ENCODE data around the gene C1QC.

The C1QC gene

DNA sequence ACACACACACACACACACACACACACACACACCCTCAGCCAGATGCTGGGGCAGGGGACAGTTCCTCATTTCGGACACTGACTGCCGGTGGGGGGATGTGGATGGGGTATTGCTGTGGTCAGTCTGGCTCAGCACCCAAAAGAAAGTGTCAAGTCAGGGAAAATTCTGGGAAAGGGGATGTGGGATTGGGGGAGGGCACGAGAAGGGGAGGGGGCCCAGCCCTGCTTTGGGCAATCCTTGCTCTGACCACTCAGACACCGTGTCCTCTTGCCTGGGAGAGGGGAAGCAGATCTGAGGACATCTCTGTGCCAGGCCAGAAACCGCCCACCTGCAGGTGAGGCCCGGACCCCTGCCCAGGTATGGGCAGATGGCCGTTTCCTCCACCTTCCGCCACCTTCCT is at the start of gene C1QC:
TSS of gene C1QC (plus strand) at position 253 of the 400 bp plus-strand sequence. CDS start 391 bp downstream, outside the sequence.
- no peak for DNase-seq (ENCODE audit: low spot score)

DNA sequence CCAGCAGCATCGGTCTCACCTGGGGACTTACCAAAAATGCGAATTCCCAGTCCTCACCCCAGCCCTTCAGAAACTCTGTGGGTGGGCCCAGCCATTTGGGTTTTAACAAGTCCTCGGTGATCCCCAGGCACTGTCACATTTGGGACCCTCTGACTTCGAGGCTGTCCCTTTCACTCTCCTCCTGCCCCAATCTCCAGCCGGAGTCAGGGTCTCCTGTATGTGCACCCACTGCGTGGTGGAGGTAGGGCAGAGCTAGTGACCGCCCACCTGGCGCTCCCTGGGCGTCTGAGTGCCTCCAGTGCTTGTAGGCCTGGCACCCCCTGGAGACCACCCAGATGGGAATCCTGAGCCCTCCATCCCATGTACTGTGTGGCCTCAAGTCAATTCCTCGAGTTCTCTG is 49.0 kb upstream of the C1QC start:
- no peak for DNase-seq (ENCODE audit: low spot score)

DNA sequence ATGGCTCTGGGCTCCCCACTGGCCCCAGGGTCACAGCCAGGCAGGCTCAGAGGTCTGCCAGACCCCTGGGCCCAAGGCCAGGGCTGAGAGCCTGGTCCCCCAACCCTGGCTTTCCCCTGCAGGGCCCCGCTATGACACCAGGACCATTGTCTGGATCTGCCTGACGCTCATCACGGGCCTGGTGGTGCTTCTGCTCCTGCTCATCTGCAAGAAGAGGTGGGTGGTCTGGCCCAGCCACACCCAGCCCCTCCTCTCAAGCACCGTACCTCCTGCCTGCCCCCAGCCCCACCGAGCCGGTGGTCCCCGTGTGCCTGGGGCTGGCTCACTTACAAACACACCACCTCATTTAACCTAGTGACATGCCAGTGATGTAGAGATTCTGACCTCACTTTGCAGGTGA is 48.3 kb upstream of the C1QC start:
- DNase-seq (ENCODE audit: low spot score) = no peak

DNA sequence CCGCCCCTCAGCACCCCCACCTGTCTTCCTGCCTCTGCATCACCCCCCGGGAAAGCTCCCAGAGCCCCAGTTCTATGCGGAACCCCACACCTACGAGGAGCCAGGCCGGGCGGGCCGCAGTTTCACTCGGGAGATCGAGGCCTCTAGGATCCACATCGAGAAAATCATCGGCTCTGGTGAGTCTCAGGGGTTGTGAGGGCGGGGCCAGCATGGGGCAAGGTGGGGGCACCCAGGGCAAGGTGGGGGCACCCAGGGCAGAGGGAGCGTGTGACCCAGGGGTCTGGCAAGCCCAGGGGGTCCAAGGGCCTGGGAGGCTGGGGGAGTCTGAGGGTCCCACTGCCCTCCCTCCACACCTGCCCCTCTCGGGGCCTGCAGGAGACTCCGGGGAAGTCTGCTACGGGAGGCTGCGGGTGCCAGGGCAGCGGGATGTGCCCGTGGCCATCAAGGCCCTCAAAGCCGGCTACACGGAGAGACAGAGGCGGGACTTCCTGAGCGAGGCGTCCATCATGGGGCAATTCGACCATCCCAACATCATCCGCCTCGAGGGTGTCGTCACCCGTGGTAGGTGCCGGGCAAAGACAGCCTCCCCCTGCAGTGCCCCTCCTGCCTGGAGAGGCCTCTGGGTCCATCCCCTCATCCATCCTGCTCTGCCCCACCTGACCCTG is 46.0 kb upstream of the C1QC start:
- DNase-seq (ENCODE audit: low spot score) = no peak

DNA sequence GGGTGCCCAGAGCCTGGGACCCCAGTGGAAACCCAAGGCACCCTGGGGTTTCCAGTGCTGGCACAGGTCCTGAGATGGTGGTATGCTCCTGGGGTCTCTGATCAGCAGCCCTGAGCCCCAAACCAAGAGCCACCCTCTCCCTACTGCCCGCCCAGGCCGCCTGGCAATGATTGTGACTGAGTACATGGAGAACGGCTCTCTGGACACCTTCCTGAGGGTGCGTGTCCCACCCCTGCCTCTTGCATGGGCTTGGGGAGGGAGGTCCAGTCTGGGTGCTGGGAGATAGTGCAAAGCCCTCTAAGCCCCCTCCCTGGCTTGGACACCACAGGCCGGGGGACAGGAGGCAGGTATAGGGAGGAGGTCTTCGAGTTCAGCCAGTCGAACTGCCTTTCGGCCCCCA is 45.4 kb upstream of the C1QC start:
- DNase-seq (ENCODE audit: low spot score) = no peak

DNA sequence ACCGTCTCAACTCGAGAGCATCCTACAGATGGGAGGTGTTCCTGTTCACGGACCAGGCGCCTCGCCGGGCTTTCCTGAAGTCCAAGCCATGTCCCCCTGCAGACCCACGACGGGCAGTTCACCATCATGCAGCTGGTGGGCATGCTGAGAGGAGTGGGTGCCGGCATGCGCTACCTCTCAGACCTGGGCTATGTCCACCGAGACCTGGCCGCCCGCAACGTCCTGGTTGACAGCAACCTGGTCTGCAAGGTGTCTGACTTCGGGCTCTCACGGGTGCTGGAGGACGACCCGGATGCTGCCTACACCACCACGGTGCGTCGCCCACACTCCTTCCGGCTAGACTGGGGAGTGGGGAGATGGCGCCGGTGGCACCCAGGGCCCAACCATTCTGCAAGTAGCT is 44.7 kb upstream of the C1QC start:
- no peak for DNase-seq (ENCODE audit: low spot score)

DNA sequence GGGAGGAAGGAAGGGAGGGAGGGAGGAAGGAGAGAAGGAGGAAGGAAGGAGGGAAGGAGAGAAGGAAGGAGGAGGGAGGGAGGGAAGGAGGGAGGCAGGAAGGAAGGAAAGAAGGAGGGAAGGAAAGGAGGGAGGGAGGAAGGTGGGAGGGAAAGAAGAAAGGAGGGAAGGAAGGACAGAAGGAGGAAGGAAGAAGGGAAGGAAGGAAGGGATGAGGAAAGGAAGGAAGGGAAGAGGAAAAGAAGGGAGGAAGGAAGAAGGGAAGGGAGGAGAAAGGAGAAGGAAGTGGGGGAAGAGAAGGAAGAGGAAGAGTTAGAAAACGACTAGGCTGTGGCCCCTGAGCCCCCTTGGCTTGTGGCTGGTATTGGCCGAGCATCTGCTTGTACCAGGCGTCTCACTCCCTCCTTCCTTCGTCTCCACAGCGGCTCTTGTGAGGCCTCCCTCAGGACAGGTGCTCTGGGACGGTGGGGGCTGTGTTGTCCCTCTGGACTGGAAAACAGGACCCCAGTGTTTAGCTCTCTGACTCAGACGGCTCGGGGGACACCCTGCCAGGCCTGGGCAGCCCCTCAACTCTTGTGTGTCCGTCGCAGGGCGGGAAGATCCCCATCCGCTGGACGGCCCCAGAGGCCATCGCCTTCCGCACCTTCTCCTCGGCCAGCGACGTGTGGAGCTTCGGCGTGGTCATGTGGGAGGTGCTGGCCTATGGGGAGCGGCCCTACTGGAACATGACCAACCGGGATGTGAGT is 43.2 kb upstream of the C1QC start:
- no peak for DNase-seq (ENCODE audit: low spot score)

DNA sequence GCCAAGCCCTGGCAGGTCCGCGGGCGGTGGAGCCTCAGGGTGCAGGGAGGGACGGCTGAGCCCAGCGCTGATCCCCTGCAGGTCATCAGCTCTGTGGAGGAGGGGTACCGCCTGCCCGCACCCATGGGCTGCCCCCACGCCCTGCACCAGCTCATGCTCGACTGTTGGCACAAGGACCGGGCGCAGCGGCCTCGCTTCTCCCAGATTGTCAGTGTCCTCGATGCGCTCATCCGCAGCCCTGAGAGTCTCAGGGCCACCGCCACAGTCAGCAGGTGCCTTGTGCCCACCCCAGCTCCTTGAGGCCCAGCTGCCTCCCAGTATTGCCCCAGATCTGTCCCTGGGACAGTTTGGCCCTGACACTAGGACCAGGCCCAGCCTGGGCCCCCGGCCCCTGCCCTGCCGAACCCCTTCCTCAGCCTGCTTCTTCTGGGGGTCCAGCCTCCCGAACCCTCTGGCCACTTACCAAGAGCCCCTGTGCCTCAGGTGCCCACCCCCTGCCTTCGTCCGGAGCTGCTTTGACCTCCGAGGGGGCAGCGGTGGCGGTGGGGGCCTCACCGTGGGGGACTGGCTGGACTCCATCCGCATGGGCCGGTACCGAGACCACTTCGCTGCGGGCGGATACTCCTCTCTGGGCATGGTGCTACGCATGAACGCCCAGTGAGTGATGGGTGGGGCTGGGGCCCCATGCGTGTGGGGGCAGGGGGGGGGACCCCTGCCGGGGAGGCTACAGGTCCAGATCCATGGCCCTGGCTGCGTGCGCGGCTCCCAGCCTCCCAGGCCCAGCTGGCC is 42.4 kb upstream of the C1QC start:
- DNase-seq (ENCODE audit: low spot score) = no peak

DNA sequence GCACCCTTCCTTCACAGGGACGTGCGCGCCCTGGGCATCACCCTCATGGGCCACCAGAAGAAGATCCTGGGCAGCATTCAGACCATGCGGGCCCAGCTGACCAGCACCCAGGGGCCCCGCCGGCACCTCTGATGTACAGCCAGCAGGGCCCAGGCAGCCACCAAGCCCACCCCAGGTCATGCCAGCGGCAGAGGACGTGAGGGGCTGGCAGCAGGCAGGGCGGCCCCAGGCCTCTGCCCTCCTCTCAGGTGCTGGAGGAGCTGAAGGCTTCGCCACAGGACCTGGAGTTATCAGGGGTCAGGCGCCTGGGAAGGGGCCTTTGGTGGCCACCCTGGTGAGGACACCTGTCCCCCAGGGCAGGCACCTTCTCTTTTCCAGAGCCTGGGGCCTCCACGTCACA is 41.8 kb upstream of the C1QC start:
- DNase-seq (ENCODE audit: low spot score) = no peak

DNA sequence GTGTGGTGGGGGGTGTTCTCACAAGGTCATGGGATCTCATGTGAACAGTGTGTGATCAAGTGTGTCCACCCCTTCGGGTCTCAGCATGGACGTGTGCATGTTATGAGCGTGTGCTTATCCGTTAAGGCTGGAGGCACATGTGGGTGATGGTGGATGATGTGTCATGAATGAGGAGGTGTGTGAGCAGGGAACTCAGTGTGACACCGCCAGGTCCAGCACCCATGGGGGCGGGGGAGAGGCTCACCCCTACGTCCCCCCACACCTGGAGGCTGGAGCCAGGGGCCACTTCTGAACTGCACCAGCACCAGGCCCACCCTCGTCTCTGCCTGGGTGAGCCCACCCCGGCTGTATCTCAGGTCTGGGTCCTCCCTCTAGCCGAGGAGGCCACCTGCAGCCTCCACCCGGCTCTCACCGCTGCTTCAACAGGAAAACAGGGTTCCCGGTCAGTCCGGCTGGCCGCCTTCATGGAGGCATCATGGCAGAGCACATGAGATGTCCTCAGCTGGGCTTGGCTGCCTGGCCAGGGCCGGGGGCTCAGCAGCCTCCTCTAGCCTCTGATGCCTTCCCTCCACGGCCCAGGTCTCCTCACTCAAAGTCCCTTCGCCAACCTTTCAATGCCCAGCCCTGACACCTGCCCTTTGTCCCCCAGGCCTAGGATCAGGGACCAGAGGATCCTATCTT is 41.2 kb upstream of the C1QC start:
- no peak for DNase-seq (ENCODE audit: low spot score)

DNA sequence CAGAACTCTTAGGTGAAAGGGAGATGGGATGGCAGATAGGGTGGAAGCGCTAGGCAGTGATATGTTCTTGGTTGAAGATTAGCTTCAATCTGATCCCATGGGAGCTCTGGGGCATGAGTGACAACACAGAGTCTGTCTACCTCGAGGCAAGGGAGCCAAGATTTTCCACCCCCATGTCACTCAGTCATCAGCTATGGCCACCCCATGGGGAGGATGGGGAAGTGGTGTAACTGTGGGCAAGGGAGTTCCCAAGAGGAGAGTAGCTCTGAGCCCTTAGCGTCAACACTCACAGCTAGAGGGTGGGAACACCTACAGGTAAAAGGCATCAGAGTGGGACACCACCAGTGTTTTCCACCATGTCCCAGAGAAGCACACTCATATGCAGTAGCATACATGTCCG is 37.3 kb upstream of the C1QC start:
- DNase-seq (ENCODE audit: low spot score) = no peak

DNA sequence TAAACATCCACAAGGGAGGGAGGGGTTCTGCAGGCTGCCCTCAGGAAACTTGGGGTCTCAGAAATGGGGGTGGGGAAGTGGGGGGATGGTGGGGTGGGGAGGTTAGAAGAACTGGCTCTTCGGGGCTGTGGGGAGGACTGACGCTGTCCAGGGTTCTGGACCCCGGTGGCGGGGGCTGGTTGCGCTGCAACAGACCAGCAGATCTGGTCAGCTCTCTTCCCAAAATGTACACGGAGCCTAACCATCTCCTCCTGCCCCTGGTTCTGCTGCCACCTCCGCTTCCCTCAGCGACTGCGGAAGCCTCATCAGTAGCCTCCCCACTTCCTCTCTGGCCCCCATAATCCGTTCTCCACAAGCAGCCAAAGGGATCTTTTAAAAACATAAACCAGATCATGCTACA is 36.3 kb upstream of the C1QC start:
- no peak for DNase-seq (ENCODE audit: low spot score)

DNA sequence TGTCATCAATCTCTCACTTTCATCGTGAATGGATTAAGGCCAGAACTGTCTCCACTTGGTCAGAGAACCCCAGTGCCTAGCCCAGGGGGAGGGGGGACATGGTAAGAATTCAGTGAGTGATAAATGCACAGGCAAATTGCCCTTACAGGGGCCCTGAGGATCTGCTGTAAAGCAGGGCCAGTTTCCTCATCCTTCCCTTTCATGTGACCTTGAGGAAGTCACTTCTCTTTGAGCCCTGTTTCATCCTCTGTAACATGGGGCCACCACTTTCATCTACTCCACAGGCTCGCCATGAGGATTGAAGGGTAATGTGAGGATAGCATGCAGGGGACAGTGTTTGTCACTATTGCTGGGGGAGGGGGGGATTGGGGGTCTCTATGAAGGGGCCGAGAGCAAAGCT is 35.1 kb upstream of the C1QC start:
- no peak for DNase-seq (ENCODE audit: low spot score)

DNA sequence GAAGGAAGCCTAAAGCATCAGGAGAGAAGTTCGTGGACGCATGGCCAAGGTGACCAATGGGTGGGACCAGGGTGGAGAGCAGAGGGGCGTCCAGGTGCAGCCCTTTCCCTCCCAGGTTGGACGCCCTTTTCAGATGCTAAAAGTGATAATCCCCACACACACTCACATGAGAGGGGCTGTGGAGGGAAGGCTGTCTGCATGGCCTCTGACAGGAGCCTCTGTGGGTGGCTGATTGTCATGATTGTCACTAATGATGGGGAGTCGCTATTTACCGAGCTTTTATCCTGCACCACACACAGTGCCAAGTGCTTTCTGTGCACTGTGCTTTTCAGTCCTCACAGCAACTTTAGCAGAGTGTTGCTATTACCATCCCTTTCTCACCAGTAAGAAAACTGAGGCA is 34.1 kb upstream of the C1QC start:
- DNase-seq (ENCODE audit: low spot score) = no peak

DNA sequence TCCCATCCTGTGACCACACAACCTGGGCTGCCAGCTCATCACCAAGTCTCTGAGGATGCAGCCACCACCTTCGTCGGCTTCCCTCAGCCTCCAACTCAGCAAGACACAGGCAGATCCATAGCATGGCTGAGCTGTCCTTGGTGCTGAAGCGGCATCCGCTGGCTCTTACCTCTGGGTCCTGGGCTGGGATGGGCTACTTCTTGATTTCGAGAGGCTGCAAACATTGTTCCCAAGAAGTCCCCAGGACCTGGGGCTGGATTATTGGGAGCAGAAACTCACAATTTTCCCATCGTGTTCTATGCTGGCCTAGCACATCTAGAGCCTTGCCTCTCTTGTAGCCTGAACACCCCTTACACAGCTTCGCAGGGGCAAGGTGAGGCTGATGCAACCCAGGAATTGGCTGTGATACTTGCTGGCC is 31.9 kb upstream of the C1QC start:
- no peak for DNase-seq (ENCODE audit: low spot score)

DNA sequence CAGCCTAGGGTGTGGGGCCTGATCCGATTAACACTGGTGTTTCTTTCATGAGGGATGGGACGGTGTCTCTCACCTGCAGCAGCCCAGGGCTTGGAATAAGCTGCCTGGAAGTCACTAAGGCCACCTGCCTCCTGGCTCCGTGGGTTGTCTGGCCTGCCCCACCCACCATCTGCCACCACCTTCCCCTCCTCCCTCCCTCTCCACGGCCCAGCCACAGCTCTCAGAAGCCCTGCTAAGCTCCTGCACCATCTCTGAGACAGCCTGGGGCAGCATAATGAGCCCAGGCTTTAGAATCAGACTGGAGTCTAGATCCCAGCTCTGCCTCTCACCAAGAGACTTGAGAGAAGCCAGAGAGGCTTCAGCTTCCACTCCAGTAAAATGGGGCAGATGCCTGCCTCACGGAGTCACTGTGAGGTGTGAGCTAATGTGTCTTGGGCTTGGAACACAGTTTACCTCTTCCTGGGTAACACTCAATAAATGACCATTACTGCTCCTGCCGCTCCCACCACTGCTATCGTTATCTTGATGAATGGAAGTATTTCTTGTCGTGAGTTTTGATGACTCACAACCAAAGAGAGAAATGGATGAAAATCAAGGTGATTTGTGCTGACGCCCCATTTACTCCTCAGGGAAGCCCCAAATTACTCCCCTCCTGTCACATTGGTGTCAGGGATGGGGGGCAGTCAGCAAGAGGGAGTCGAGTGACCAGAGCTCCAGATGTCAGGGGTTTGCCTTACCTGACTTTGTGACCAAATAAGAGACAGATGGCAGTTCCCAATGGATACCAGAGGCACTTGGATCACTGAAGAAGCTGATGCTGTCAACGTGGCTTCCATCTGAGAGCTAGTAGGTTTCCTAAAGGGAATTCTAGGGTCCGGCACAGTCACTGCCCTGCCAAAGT is 30.5 kb upstream of the C1QC start:
- DNase-seq (ENCODE audit: low spot score) = no peak

DNA sequence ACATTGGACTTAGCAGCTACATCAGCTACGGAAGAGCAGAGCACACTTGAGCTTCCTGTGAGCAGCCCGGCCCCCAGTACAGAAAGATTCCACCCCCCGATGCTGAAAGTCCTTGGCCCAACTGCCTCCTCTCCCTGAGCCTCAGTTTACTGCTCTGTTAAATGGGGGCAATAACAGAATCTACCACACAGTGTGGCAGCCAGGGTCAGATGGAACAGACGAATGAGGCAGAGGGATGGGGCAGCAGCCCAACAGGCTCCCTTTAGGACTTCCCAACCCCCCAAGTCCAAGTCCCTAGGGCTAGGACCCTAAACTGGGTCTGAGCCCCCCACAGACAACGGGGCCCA is 29.9 kb upstream of the C1QC start:
- no peak for DNase-seq (ENCODE audit: low spot score)

DNA sequence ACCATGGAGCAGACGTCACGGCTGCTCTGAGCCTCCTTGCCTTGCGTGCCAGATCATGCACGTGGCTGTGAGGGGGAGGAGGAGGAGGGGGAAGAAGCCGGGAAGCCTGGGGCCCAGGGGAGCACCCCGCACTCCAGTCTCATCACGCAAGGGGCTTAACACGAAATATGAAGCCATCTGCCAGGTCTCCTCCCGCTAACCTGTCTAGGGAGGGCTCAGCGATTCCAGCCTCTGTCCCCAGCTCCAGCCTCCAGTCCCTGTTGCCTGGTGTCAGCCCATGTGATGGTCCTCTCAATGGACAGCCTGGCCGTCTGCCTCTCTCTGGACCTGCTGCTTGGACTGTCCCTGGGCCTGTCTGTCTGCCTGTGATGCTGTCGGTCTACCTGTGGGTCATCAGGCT is 29.5 kb upstream of the C1QC start:
- no peak for DNase-seq (ENCODE audit: low spot score)

DNA sequence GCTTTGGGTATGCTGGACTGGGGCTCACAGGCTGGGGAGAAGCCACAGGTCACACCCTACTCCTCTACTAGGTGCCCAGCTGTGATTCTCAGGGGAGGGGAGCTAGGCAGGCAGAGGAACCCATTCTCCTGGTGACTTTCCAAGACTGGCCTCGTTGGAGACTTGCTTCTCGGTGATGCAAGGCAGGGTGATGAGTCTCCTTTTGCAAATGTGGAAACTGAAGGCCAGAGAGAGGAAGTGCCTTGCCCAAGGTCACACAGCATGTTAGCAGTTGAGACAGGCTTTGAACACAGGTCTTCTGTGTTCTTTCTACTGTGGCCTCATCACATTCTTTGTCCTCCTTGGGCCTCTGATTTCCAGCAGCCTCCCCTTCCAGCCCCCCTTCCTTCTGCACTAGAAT is 27.5 kb upstream of the C1QC start:
- no peak for DNase-seq (ENCODE audit: low spot score)

DNA sequence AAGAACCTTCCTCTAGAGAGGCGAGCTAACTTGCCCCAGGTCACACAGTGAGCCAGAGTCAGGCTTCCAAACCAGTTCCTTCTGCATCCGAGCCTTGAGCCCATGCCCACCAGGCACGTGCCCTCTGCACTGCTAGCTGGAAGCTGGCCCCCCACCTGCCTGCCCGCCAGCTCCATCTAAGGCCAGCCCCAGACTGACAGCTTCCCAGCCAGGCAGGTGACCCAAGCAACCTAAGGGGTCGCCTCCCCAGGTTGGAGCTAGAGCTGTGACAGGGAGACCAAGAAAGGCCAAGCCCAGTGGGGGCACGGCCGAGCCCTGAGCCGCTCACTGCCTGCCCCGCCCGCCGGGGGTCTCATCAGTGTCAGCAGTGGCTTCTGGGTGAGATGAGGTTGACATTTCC is 26.9 kb upstream of the C1QC start:
- no peak for DNase-seq (ENCODE audit: low spot score)

DNA sequence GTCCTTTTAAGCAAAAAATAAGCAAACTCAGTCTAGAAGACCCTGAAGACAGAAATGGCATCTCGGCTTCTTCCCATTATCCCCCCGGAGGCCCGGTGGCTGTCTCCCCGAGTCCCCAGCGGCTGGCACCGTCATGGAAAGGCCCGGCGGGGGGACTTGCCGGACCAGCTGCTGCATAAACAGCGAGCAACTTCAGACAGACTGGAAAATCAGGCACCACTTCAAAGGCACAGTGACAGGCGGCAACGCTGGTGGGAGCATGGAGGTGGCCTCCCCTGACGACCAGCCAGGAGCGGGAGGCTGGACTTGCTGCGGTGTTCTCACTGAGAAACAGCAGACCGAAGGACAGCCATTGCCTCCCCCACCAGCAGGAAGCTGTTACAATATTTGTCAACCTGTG is 25.4 kb upstream of the C1QC start:
- no peak for DNase-seq (ENCODE audit: low spot score)

DNA sequence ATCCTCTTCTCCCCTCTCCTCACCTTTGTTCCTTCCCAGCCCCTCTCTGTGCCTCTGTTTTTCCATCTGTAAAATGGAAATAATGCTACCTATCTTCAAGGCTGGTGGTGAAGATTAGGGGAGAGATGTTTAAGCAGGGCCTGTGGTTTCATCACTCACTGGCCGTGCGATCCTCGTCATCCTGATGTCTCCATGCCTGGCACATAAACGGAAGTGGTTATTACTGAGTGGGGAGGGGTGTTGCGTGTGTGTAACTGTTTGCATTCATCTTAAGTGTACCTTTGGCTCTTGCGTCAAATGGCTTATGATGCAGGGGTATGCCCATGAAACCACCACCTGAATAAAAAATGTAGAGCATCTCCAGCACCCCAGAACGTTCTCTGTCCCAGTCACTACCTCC is 24.2 kb upstream of the C1QC start:
- DNase-seq (ENCODE audit: low spot score) = no peak
